ENCODE measurements around the gene HES5. TPM values are rescaled to one million over a fixed set of nuclear protein-coding genes. Genes with fewer than 3 reads are reported as not detected.

The HES5 gene
- total RNA-seq, 6 experiments from 2014 or later = 0.18 to 0.25 TPM; not detected in 4

DNA sequence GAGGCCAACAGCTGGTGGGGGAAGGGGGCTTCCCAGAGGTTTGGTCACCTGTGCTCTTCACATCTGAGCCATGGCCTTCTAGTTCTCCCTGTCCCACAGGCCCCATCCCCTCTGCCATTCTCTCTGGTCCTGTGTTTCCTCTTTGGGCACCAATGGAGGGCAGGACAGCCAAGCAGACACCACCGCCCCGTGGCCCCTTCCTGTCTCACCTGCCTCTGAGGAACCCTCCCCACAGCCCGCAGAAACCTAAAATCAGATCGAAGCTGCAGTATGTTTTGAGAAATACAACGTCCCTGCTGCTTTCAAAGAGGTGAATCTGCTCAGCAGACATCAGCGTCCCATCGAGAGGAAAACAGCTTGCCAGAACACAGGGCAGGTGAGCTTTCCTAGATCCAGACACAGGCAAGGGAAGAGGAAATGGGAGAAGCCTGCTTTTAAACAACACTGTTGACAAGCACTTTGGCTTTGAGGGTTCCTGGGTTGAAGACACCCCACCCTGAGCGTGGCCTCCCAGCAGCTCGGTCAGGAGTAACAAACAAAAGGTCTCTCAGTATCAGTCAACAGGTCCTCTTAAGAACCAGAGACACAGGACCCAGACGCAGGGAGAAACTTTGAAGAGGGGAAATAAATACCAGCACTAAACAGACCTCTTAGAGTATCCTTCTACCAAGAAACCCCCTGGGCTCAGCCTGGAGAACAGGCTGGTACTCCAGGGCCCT is 6.0 kb downstream of the HES5 start:
- Histone ChIP-seq H3K27me3 (no peaks in the 10 kb centered on the region), H3K4me1 (peaks cover 0 to 66% (median 35%) of the 10 kb centered on the region in 4 donors), H3K36me3 (peaks cover under 1 to 25% (median 10%) of the 10 kb centered on the region in 4 donors), H3K4me3 (no peak overlapping the region), H3K9me3 (no peaks in the 10 kb centered on the region), H3K27ac (peak overlapping the region in 2 of 3 donors; percentile 32 to 56)
- DNase-seq (no peak), ATAC-seq (no peak)
- WGBS (ENCODE audit: insufficient coverage, low coverage, low lambda C conversion rate, missing lambda C conversion rate) = 64% methylated on average over 6 of the region's 10 CpGs
- intact Hi-C loops (cut with DNase I) = no loop called here
- TF ChIP-seq, protein P1, sequence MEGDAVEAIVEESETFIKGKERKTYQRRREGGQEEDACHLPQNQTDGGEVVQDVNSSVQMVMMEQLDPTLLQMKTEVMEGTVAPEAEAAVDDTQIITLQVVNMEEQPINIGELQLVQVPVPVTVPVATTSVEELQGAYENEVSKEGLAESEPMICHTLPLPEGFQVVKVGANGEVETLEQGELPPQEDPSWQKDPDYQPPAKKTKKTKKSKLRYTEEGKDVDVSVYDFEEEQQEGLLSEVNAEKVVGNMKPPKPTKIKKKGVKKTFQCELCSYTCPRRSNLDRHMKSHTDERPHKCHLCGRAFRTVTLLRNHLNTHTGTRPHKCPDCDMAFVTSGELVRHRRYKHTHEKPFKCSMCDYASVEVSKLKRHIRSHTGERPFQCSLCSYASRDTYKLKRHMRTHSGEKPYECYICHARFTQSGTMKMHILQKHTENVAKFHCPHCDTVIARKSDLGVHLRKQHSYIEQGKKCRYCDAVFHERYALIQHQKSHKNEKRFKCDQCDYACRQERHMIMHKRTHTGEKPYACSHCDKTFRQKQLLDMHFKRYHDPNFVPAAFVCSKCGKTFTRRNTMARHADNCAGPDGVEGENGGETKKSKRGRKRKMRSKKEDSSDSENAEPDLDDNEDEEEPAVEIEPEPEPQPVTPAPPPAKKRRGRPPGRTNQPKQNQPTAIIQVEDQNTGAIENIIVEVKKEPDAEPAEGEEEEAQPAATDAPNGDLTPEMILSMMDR (IDR thresholded peaks at IDR 0.05) = no peak
- TF ChIP-seq POLR2A (IDR thresholded peaks at IDR 0.05) = no peak

DNA sequence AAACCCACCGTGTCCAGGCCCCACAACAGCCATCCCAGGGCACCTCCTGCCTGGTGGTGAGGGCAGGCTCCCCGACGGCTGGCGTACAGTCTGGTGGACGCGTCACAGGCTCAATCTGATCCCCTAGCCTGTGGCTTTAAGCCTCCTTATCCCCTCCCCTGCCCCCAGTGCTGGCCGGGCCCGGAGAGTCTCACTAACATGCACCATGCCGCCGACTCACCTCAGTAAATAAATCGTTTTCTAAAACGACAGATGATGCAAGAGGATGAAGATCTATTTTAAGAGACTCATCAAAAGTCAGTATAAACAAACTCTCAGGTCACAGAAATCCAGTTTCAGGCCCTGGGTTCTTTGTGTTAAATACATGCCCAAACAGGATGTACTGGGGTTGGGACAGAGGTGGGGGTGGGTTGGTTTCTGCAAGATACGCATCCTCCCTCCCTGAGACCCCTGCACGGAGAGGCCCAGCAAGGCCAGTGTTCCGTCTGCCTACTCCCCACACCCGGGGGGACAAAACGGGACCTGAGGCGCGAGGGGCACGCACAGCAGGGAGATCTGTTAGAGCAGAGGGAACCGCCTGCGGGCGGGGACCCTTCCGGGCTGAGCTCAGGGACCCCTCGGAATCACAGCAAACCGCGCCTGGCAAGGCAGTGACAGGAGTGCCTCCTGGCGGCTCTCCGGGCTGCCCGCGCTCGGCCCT is 6.7 kb downstream of the HES5 start:
- no peak for DNase-seq
- intact Hi-C loops (cut with DNase I) = no loop called here
- Histone ChIP-seq H3K4me1 (peaks cover 0 to 59% (median 32%) of the 10 kb centered on the region in 4 donors), H3K4me3 (no peak overlapping the region), H3K27me3 (no peaks in the 10 kb centered on the region), H3K27ac (peak overlapping the region in 2 of 3 donors; percentile 54 to 56), H3K9me3 (no peaks in the 10 kb centered on the region), H3K36me3 (peaks cover 2 to 32% (median 15%) of the 10 kb centered on the region in 4 donors)
- TF ChIP-seq, protein P1 (IDR thresholded peaks at IDR 0.05) = no peak
- TF ChIP-seq POLR2A (IDR thresholded peaks at IDR 0.05) = no peak
- 19% methylated on average over 10 of the region's 32 CpGs for WGBS (ENCODE audit: insufficient coverage, low coverage, low lambda C conversion rate, missing lambda C conversion rate)
- ATAC-seq = peak in 1 of 4 donors; percentile 5

DNA sequence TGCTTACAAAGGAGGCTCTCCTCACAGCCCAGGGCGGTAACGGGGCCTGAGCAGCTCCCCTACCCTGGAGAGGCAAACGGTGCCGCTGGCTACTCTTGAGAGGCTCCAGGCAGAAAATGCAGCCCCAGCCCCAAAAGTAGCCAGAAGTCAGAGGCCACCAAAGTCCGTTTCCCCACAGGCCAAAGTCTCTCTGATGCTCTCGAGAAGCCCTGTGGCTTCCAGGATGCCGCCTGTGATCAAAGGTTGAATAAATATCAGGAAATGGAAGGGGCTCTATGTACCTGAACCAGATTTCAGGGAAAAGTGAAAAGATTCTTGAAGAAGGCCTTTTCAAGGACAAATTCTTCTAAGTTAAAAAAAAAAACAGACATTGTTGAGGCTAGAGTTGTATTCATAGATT is 7.8 kb downstream of the HES5 start:
- intact Hi-C loops (cut with DNase I) = no loop called here
- no peak for TF ChIP-seq POLR2A (IDR thresholded peaks at IDR 0.05)
- TF ChIP-seq, protein P1 (IDR thresholded peaks at IDR 0.05) = no peak
- peak overlapping the region in 1 of 3 donors; percentile 56 for H3K27ac ChIP-seq
- no peak for DNase-seq
- no peaks in the 10 kb centered on the region for H3K27me3 ChIP-seq
- whole genome bisulfite sequencing (ENCODE audit: insufficient coverage, low coverage, low lambda C conversion rate, missing lambda C conversion rate) = 40% methylated on average over 5 of the region's 7 CpGs
- H3K9me3 ChIP-seq = no peaks in the 10 kb centered on the region
- H3K4me3 ChIP-seq = no peak overlapping the region
- peaks cover 6 to 43% (median 22%) of the 10 kb centered on the region in 4 donors for H3K36me3 ChIP-seq
- peaks cover 0 to 48% (median 27%) of the 10 kb centered on the region in 4 donors for H3K4me1 ChIP-seq
- peak in 3 of 4 donors; percentile 3 to 9 (median 4) for ATAC-seq

DNA sequence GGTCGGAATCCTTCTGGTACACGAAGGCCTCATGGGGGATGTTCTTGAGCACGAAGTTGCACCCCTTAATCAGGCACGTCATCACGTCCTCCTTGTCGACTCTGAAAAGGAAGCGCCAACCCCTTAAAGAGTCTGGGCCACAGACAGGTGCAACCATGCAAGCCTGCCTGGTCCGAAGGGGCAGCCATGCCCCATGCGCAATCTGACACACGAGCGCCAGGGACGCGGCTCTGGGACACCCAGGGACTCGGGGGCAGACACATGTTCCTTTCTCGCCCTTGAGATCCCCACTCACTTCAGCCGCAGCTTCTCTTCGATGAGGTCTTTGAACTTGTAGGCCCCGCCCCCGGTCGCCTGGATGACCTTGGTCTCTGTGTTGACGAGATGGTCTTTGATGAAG is 9.3 kb downstream of the HES5 start:
- no peak overlapping the region for H3K27ac ChIP-seq
- H3K4me1 ChIP-seq = peaks cover 0 to 41% (median 23%) of the 10 kb centered on the region in 4 donors
- WGBS (ENCODE audit: insufficient coverage, low coverage, low lambda C conversion rate, missing lambda C conversion rate) = 93% methylated on average over 6 of the region's 21 CpGs
- peaks cover 6 to 54% (median 25%) of the 10 kb centered on the region in 4 donors for H3K36me3 ChIP-seq
- H3K27me3 ChIP-seq = no peaks in the 10 kb centered on the region
- no peak for DNase-seq
- no peak for ATAC-seq
- H3K9me3 ChIP-seq = no peaks in the 10 kb centered on the region
- H3K4me3 ChIP-seq = no peak overlapping the region
- intact Hi-C loops (cut with DNase I) = no loop called here
- no peak for TF ChIP-seq POLR2A (IDR thresholded peaks at IDR 0.05)
- TF ChIP-seq, protein P1 (IDR thresholded peaks at IDR 0.05) = no peak
